Suprapubic skin (tissue), 4 donors: ENCODE data around the gene BCKDHB.

Source experiments
- EP300 ChIP-seq: sonication (generic); formaldehyde crosslinking; IDR thresholded peaks from one replicate; pipeline ENCODE4 v1.6.1; 2017; ENCODE audit warnings: antibody characterized with exemption
- POLR2A ChIP-seq, 2 donors: fragments of 450-650 bp; IDR thresholded peaks; one replicate each; pipeline ENCODE4 v1.6.1; 2017; ENCODE audit warnings: antibody characterized with exemption in 2 of 2, mild to moderate bottlenecking in 2 of 2, moderate library complexity in 2 of 2
- POLR2AphosphoS5 ChIP-seq, 3 donors: sonication (generic); formaldehyde crosslinking; IDR thresholded peaks; one replicate each; pipeline ENCODE4 v1.6.1; 2017; ENCODE audit warnings: antibody characterized with exemption in 3 of 3
- TF ChIP-seq, protein P1 (sequence below), 2 donors: fragments of 200-600 bp in 1 of 2; fragments of 450-650 bp in 1 of 2; sonication (generic) in 1 of 2; IDR thresholded peaks; one replicate each; pipeline ENCODE4 v1.5.1; 2016 to 2019; ENCODE audit warnings: antibody characterized with exemption in 2 of 2, mild to moderate bottlenecking in 1 of 2, moderate library complexity in 1 of 2

DNA sequence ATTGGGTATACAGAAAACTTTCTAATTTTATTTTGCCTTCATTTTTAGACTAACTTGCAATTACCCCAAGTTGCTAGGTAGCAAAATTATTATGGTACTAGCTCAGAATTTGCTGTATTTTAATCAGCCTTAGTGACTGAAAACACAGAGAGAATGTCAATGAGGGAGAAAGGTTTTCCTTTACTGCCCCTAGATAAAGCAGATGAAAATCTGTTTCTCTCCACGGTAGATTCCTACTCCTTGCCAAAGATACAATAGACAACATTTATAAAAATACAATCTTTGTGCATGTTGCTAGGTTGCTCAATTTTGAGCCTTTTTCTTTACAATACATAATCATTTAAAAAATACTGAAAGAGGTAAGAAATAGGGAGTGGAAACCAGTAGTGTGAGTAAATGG is 222.2 kb downstream of the BCKDHB start:
- no peak for TF ChIP-seq POLR2AphosphoS5 (IDR thresholded peaks at IDR 0.05)
- TF ChIP-seq, protein P1, sequence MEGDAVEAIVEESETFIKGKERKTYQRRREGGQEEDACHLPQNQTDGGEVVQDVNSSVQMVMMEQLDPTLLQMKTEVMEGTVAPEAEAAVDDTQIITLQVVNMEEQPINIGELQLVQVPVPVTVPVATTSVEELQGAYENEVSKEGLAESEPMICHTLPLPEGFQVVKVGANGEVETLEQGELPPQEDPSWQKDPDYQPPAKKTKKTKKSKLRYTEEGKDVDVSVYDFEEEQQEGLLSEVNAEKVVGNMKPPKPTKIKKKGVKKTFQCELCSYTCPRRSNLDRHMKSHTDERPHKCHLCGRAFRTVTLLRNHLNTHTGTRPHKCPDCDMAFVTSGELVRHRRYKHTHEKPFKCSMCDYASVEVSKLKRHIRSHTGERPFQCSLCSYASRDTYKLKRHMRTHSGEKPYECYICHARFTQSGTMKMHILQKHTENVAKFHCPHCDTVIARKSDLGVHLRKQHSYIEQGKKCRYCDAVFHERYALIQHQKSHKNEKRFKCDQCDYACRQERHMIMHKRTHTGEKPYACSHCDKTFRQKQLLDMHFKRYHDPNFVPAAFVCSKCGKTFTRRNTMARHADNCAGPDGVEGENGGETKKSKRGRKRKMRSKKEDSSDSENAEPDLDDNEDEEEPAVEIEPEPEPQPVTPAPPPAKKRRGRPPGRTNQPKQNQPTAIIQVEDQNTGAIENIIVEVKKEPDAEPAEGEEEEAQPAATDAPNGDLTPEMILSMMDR (IDR thresholded peaks at IDR 0.05) = no peak
- no peak for TF ChIP-seq POLR2A (IDR thresholded peaks at IDR 0.05)
- no peak for TF ChIP-seq EP300
